Kidney epithelial cell (primary cell): ENCODE measurements around the gene HSPB9. TPM values are rescaled to one million over a fixed set of nuclear protein-coding genes. Genes with fewer than 3 reads are reported as not detected.

ENCODE experiments used
- DNase-seq: peaks from one replicate; pipeline ENCODE4 v3.0.0-alpha.2; 2010; ENCODE audit warnings: low read depth
- H3K27me3 ChIP-seq: 2 replicates; pipeline ENCODE4 v1.6.0; 2011; ENCODE audit warnings: low read length; ENCODE audit not compliant: control insufficient read depth, insufficient read depth
- H3K36me3 ChIP-seq: 2 replicates; pipeline ENCODE4 v1.5.1; 2011; ENCODE audit warnings: low read length; ENCODE audit not compliant: control insufficient read depth, insufficient read depth
- H3K4me3 ChIP-seq: 2 replicates; pipeline ENCODE4 v1.5.1; 2011; ENCODE audit warnings: low read depth, mild to moderate bottlenecking, control low read depth, low read length
- CTCF ChIP-seq: IDR thresholded peaks from 2 replicates; pipeline ENCODE4 v1.5.1; 2011; ENCODE audit warnings: mild to moderate bottlenecking, moderate library complexity, low read length, control low read depth, inconsistent platforms; ENCODE audit not compliant: insufficient read depth, poor library complexity, severe bottlenecking
- total RNA-seq: library from RNA; depleted of rRNA; stranded (reverse); fragments of >200 nt; gene quantifications from 2 replicates; pipeline ENCODE4 v1.2.3, GENCODE V29; 2015

Gene HSPB9
- total RNA-seq, 1 donor from 2014 or later = not detected

- Histone ChIP-seq H3K36me3 (no peaks in the 10 kb centered on the region), H3K27me3 (peaks cover 14% of the 10 kb centered on the region), H3K4me3 (no peak overlapping the region)
- DNase-seq = no peak
- TF ChIP-seq CTCF = no peak
Observed at GRCh38 chr17:42090964-42091790, 31.4 kb upstream of the HSPB9 start.

DNA sequence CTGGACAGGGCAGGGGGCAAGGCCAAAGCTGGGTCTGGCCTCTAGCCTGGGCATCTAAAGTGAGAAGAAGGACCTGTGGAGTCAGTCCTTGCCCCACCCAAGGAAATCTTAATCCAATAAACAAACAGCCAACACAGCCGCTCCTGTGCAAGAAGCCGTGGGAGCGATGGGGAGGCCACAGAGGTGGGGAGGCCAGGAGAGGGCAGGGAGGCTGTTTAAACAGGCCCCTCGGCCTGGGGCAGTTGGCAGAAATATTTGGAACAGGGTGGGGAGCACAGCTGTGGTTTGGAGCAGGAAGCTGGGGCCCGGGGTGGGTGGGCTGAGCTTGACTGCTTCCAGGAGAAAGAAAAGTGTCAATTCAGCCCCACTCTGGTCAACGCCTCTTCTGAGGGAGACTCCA is 29.7 kb upstream of the HSPB9 start:
- H3K4me3 ChIP-seq = no peak overlapping the region
- H3K36me3 ChIP-seq = no peaks in the 10 kb centered on the region
- TF ChIP-seq CTCF = no peak
- no peak for DNase-seq
- H3K27me3 ChIP-seq = peaks cover 28% of the 10 kb centered on the region

GRCh38 chr17:42094375-42095069 is 28.1 kb upstream of the HSPB9 start:
- DNase-seq = no peak
- Histone ChIP-seq H3K27me3 (peaks cover 26% of the 10 kb centered on the region), H3K4me3 (no peak overlapping the region), H3K36me3 (no peaks in the 10 kb centered on the region)
- no peak for TF ChIP-seq CTCF

- Histone ChIP-seq H3K27me3 (peaks cover 26% of the 10 kb centered on the region), H3K36me3 (no peaks in the 10 kb centered on the region), H3K4me3 (no peak overlapping the region)
- DNase-seq = no peak
- TF ChIP-seq CTCF = no peak
Observed at GRCh38 chr17:42096360-42097111, 26.1 kb upstream of the HSPB9 start.

- H3K36me3 ChIP-seq = no peaks in the 10 kb centered on the region
- no peak for DNase-seq
- no peak for TF ChIP-seq CTCF
- H3K27me3 ChIP-seq = peaks cover 23% of the 10 kb centered on the region
- no peak within 1 kb of the TSS for H3K4me3 ChIP-seq
Observed at GRCh38 chr17:42097691-42098631, 24.6 kb upstream of the HSPB9 start, which contains the start of gene ZNF385C. Gene ZNF385C, minus strand, starts transcription at chr17:42098473. Its CDS starts 35,417 bp downstream, at chr17:42063056.
